Liver (tissue), 9 donors: ENCODE measurements around the gene TRIP6. TPM values are rescaled to one million over a fixed set of nuclear protein-coding genes. Genes with fewer than 3 reads are reported as not detected.

Experiments
- DNase-seq: peaks from one replicate; pipeline ENCODE4 v3.0.0-alpha.2; 2017; ENCODE audit warnings: low spot score
- H3K27ac ChIP-seq, 2 donors: one replicate each; pipeline ENCODE4 v1.7.0; 2013; ENCODE audit warnings: inconsistent platforms in 2 of 2, low read length in 2 of 2, control low read depth in 1 of 2, low read depth in 1 of 2, mild to moderate bottlenecking in 1 of 2
- H3K27me3 ChIP-seq, 4 donors: one replicate each; pipeline versions ENCODE4 v1.6.1 to v1.7.0; 2013; ENCODE audit warnings: low read length in 3 of 4, inconsistent platforms in 1 of 4, mild to moderate bottlenecking in 1 of 4, moderate library complexity in 1 of 4; ENCODE audit not compliant: control insufficient read depth in 4 of 4, insufficient read depth in 4 of 4
- H3K36me3 ChIP-seq, 4 donors: one replicate each; pipeline versions ENCODE4 v1.6.1 to v1.7.0; 2013; ENCODE audit warnings: low read length in 3 of 4, mild to moderate bottlenecking in 3 of 4, low read depth in 1 of 4, moderate library complexity in 1 of 4; ENCODE audit not compliant: control insufficient read depth in 4 of 4, insufficient read depth in 3 of 4
- H3K4me1 ChIP-seq, 4 donors: one replicate each; pipeline versions ENCODE4 v1.6.1 to v1.7.0; 2013; ENCODE audit warnings: low read length in 3 of 4, mild to moderate bottlenecking in 3 of 4, moderate library complexity in 1 of 4; ENCODE audit not compliant: control insufficient read depth in 4 of 4, insufficient read depth in 4 of 4
- H3K4me3 ChIP-seq, 3 donors: one replicate each; pipeline versions ENCODE4 v1.6.1 to v1.7.0; 2013; ENCODE audit warnings: low read length in 3 of 3, control low read depth in 1 of 3, low read depth in 1 of 3, mild to moderate bottlenecking in 1 of 3
- H3K9ac ChIP-seq, 2 donors: one replicate each; pipeline ENCODE4 v1.7.0; 2013; ENCODE audit warnings: low read length in 2 of 2, mild to moderate bottlenecking in 2 of 2, moderate library complexity in 2 of 2, control low read depth in 1 of 2, low read depth in 1 of 2
- H3K9me3 ChIP-seq, 4 donors: one replicate each; pipeline versions ENCODE4 v1.6.1 to v1.7.0; 2013; ENCODE audit warnings: low read length in 3 of 4; ENCODE audit not compliant: control insufficient read depth in 4 of 4
- CTCF ChIP-seq: fragments of 150-350 bp; IDR thresholded peaks from 2 replicates; pipeline ENCODE4 v1.5.1; 2017; ENCODE audit warnings: improper control_type of control experiment, low read depth, low read length; ENCODE audit not compliant: missing input control
- FOXA2 ChIP-seq: IDR thresholded peaks from 2 replicates; pipeline ENCODE4 v1.6.1; 2016; ENCODE audit warnings: antibody characterized with exemption
- GABPA ChIP-seq, 2 donors: IDR thresholded peaks in 1 of 2; conservative IDR thresholded peaks in 1 of 2; 2 replicates each; pipeline ENCODE4 v1.6.1; 2016; ENCODE audit warnings: antibody characterized with exemption in 2 of 2, mild to moderate bottlenecking in 1 of 2, moderate library complexity in 1 of 2
- HNF4A ChIP-seq, 2 donors: conservative IDR thresholded peaks; 2 replicates each; pipeline ENCODE4 v1.6.1; 2016; ENCODE audit warnings: antibody characterized with exemption in 2 of 2, mild to moderate bottlenecking in 2 of 2
- HNF4G ChIP-seq: IDR thresholded peaks from 2 replicates; pipeline ENCODE4 v1.6.1; 2016; ENCODE audit warnings: antibody characterized with exemption
- MAX ChIP-seq: IDR thresholded peaks from 2 replicates; pipeline ENCODE4 v1.6.1; 2016; ENCODE audit warnings: antibody characterized with exemption
- NR2F2 ChIP-seq: IDR thresholded peaks from 2 replicates; pipeline ENCODE4 v1.6.1; 2016; ENCODE audit warnings: antibody characterized with exemption
- RAD21 ChIP-seq, 2 donors: IDR thresholded peaks; 2 replicates each; pipeline ENCODE4 v1.6.1; 2016; ENCODE audit warnings: antibody characterized with exemption in 2 of 2, mild to moderate bottlenecking in 2 of 2
- REST ChIP-seq: IDR thresholded peaks from 2 replicates; pipeline ENCODE4 v1.6.1; 2016; ENCODE audit warnings: antibody characterized with exemption, mild to moderate bottlenecking
- RXRA ChIP-seq, 2 donors: IDR thresholded peaks; 2 replicates each; pipeline ENCODE4 v1.6.1; 2017 to 2018; ENCODE audit warnings: antibody characterized with exemption in 2 of 2, mild to moderate bottlenecking in 1 of 2
- SP1 ChIP-seq: IDR thresholded peaks from 2 replicates; pipeline ENCODE4 v1.6.1; 2018; ENCODE audit warnings: antibody characterized with exemption, mild to moderate bottlenecking
- YY1 ChIP-seq: IDR thresholded peaks from 2 replicates; pipeline ENCODE4 v1.6.1; 2016; ENCODE audit warnings: antibody characterized with exemption, mild to moderate bottlenecking
- ZBTB33 ChIP-seq: IDR thresholded peaks from 2 replicates; pipeline ENCODE4 v1.6.1; 2016; ENCODE audit warnings: antibody characterized with exemption
- WGBS: extraction: QIAGEN DNeasy Blood & Tissue Kit; methylation state at CpG from one replicate; pipeline ENCODE4 v1.1.7; 2013; 5-methylcytosine and 5-hydroxymethylcytosine counted together
- polyA plus RNA-seq, 2 donors: library from polyadenylated mRNA; stranded (reverse) in 1 of 2; unstranded in 1 of 2; fragments of 200-250 nt in 1 of 2; fragments of >200 nt in 1 of 2; fragmentation: Nextera tagmentation in 1 of 2; extraction: Ambion mirVana in 1 of 2; gene quantifications; one replicate each; pipeline versions ENCODE4 v1.2.1 to v1.2.3, GENCODE V29; 2013 to 2015
- total RNA-seq, 2 donors: library from RNA; depleted of rRNA; stranded (reverse); fragments of >200 nt; gene quantifications; one replicate each; pipeline ENCODE4 v1.2.3, GENCODE V29; 2014
- donor health status: healthy.
- donor health status: healthy.
- donor health status: healthy.
- donor health status: healthy.
- donor health status: healthy.

TRIP6 gene
- total and polyA plus RNA-seq, 4 donors: 14.6 to 30.7 (median 18.1) TPM

GRCh38 chr7:100818825-100819224 is 48.4 kb upstream of the TRIP6 start:
- Histone ChIP-seq H3K36me3 (peaks cover 5 to 58% (median 28%) of the 10 kb centered on the region in 4 donors), H3K4me1 (peaks cover 14 to 23% (median 17%) of the 10 kb centered on the region in 4 donors), H3K27ac (no peak overlapping the region), H3K4me3 (no peak overlapping the region), H3K27me3 (no peaks in the 10 kb centered on the region), H3K9me3 (no peaks in the 10 kb centered on the region), H3K9ac (no peak overlapping the region)
- TF ChIP-seq GABPA (IDR thresholded peaks at IDR 0.05 in 1 of 2, conservative IDR thresholded peaks at IDR 0.05 in 1 of 2) (no peak), RXRA (IDR thresholded peaks at IDR 0.05) (no peak), NR2F2 (peak; percentile 21)
- 82% methylated on average over 6 of the region's 6 CpGs for WGBS
- DNase-seq: no peak

- WGBS: 93% methylated on average over 23 of the region's 23 CpGs
- no peak overlapping the region for H3K27ac ChIP-seq
Measured at GRCh38 chr7:100819586-100819985, 47.6 kb upstream of the TRIP6 start.

GRCh38 chr7:100822236-100823139 is 44.7 kb upstream of the TRIP6 start:
- Histone ChIP-seq H3K4me3 (no peak overlapping the region), H3K9ac (no peak overlapping the region), H3K27ac (peak overlapping the region in 1 of 2 donors; percentile 27), H3K9me3 (no peaks in the 10 kb centered on the region), H3K4me1 (peaks cover 15 to 44% (median 31%) of the 10 kb centered on the region in 4 donors), H3K36me3 (peaks cover 2 to 43% (median 23%) of the 10 kb centered on the region in 4 donors), H3K27me3 (no peaks in the 10 kb centered on the region)
- 79% methylated on average over 43 of the region's 43 CpGs for WGBS
- DNase-seq: no peak
- TF ChIP-seq YY1: peak; percentile 49
- TF ChIP-seq NR2F2: peak; percentile 78
- peak; percentile 10 for TF ChIP-seq FOXA2
- TF ChIP-seq MAX: peak; percentile 50
- no peak for TF ChIP-seq ZBTB33
- TF ChIP-seq HNF4G: peak; percentile 18
- TF ChIP-seq RAD21 (IDR thresholded peaks at IDR 0.05): peak in 1 of 2 donors; percentile 3
- no peak for TF ChIP-seq CTCF
- TF ChIP-seq HNF4A (conservative IDR thresholded peaks at IDR 0.05): peak; percentile 66 to 71
- peak; percentile 74 to 80 for TF ChIP-seq RXRA (IDR thresholded peaks at IDR 0.05)

More at GRCh38 chr7:100819586-100819985, 47.6 kb upstream of the TRIP6 start:
- Histone ChIP-seq H3K9ac (no peak overlapping the region), H3K27me3 (no peaks in the 10 kb centered on the region), H3K36me3 (peaks cover 3 to 55% (median 29%) of the 10 kb centered on the region in 4 donors), H3K4me3 (no peak overlapping the region), H3K9me3 (no peaks in the 10 kb centered on the region), H3K4me1 (peaks cover 15 to 28% (median 20%) of the 10 kb centered on the region in 4 donors)
- TF ChIP-seq YY1 (no peak), SP1 (no peak), MAX (no peak), RAD21 (IDR thresholded peaks at IDR 0.05) (no peak), REST (no peak)
- no peak for DNase-seq
